Smooth muscle cell of the brain vasculature (primary cell): ENCODE data around the gene TENM4.
"Not testable (repeated sequence)": the region's sequence is repeated elsewhere in the genome, so short reads cannot be mapped to it uniquely, and the experiment has no call there.

ENCODE experiments used
- DNase-seq: peaks from one replicate; pipeline ENCODE4 v3.0.0-alpha.2; 2012; ENCODE audit warnings: low read depth, low spot score

TENM4 gene

DNA sequence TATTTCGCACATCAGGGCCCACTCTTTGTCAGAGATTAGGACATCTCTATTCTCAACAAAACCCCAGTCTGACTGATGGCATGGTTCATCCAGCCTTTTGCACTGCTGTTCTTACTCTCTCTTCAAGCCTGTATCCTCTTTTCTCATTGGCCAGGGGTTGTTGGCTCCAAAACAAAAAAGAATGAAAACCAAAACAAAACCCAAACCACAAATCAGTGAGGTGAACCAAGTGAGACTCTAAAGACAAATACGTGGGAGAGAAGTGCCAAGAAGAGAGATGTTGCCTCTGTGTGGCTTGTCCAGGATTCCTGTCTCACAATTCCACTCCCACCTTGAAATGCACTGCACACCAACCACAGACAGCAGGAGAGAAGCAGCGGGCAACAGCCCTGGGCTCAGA lies 587.3 kb downstream of the TENM4 start:
- no peak for DNase-seq

DNA sequence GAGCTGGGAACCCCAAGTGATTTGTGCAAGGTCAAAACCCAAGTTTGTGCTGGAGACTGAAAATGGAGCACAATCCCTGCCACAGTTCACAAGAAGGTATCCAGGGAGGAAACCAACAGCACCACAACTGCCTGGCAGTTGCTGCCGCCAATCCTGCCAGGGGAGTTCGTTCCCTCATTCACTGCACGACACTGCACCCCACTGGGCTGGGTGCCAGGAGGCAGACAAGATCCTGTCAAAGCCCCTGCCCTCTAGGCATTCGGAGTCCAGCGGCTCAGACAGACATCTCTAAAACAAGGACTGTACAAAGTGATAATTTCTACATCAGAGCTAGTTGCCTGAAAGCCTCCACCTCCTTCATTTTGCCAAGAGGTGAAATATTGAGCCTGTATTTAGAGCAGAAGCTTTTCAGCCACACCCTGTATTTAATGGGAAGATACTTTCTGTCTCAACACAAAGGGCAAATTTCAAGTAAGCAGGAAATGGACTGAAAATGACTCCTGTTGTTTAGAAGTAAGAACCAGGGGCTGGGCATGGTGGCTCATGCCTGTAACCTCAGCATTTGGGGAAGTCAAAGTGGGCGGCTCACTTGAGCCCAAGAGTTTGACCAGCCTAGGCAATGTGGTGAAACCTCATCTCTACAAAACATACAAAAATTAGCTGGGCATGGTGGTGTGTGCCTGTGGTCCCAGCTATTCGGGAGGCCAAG lies 588.8 kb downstream of the TENM4 start:
- DNase-seq: no peak

DNA sequence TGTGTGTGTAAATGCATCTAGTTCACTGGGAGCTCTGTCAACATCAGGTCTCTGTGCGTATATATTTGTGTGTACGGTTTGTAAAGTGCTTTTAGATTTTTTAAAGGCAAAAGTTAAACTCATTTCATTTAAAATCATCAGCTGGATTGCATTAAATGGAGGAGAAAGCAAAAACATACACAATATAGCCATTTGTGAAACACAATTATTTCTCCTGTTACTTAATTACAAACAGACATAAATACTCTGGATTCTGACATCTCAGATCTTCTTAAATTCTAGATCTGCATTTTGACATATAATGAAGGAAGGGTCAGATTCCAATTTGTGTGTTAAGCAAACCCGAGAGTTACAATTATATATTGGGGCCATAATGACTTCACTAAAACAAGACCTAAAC lies 590.8 kb downstream of the TENM4 start:
- no peak for DNase-seq

DNA sequence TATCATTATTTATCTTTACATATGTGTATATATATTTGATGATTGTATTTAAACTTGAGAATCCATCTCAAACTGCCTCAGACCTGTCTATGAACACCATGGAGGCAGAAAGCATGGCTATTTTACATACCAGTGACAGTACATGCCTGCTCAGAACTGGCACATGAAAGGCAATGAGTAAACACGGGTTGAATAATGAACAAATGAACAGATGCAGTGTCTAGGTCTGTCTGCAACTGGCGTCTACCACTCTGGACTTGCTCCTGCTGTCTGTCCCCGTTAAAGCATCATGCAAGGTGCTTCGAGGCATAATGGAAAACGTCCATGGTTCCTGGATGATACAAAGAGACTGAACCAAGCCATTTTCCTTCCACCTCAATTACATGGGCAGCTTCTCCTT lies 594.6 kb downstream of the TENM4 start:
- no peak for DNase-seq

DNA sequence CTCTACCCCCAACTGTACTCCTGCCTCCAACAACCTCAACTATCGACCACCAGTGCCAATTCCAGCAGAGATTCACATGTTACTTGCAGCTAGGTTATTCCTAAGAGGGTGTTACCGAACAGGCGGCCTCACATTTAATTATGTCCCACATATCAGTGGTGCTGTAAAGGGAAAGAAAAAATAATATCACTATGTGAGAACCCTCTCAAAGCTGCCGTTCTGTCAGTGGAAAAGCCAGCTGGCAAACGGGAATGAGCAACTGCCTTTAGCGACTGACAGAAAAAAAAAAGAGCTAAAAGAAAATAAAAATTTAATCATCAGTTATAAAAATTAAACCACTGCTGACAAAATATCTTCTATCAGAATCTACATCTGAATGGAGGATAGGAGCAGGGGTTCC lies 595.3 kb downstream of the TENM4 start:
- DNase-seq: no peak

DNA sequence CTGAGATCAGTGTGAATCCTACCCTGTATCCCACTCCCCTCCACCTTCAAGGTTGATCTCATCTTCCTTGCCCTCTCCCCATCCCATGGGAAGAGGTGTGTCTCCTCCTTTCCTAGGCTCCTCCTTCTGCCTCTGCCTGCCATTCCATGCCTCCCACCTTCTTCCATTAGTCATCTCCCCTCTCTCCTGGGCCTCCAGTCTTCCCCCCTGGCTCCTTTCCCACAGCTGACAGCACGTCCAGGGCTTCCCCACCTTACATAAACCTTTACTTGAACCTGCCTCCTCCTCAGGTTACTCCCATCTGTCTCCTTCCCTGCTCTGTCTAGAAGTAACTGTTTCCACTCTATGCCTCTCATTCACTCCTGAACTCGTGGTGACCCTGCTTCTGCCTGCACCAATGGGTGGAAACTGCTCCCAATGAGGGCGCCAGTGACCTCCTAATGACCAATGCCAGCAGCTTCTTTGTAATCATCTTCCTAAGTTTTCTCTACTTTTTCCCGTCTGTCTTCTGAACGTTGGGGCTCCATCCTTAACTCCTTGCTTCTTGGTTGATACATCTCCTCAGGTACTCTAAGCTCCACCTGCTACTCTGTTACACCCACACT lies 599.3 kb downstream of the TENM4 start:
- no peak for DNase-seq

DNA sequence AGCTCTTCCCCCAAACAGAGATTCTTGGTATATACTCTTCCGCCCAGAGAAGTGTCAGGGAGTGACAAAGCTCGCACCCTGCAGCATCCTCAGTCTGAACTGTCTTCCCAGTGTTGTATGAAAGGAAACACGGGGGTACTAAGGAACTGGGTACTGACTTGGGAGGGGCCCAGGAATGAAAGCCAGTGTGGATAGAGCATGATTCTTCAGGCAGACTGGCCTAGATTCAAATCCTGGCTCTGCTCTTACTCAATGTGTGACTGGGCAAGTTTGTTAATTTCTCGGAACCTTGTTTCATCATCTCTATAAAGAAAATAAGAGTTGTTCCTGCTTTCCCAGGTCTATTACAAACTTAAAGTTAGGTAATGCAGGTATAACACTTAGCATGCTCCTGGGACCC lies 600.2 kb downstream of the TENM4 start:
- DNase-seq: no peak

DNA sequence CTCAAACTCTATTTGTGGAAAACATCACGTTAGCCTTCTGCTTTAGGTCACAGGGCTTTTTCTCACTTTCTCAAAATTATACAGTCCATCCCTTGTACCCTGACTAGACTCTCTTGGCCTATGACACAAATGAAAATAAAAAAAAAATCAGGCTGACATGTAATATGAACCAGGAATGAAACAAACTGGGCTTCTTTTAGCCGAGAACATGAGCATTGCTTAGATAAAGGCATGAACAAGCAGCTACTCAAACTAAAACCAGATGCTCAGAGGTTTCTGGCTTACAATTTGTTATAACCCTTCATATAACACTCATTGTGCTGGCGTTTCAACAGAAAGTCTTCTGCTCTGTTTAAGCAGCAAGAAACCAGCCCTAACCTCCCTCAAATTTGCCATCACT lies 600.6 kb downstream of the TENM4 start:
- peak; percentile 31 for DNase-seq

DNA sequence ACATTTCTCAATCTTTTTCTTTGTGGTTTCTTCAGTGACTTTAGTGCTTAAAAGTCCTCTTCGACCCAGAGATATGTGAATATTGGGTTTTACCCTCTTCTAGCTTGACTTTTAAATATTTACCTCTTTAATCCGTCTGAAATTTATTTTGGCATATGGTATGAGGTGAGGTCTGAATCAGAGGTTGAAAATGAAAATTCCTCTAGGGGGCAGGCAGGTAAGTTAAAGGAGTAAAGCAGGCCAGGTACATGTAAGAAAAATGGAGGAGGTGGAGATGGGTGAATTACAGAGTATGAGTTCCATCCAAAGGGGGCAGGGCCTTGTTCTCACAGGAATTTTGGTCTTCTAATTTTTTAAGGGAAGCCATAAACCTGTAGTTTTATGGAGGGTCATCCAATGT lies 602.4 kb downstream of the TENM4 start:
- no peak for DNase-seq

DNA sequence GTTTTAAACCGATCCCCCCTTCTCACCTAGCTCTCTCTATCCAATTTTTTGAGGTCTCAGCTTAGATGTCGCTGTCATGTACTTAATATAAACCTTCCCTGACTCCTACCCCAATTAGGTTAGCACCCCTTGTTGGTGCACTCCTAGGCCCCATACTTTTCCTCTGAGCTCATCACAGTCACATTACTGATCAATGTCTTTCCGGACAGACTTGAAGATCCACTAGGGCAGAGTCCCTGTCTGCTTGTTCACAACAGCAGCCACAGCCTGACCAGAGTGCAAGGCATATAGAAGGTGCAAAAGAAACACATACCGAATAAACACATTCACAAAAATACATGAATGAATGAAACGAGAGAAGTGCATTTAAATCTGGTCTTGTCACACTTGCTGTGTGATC lies 605.2 kb downstream of the TENM4 start:
- no peak for DNase-seq

DNA sequence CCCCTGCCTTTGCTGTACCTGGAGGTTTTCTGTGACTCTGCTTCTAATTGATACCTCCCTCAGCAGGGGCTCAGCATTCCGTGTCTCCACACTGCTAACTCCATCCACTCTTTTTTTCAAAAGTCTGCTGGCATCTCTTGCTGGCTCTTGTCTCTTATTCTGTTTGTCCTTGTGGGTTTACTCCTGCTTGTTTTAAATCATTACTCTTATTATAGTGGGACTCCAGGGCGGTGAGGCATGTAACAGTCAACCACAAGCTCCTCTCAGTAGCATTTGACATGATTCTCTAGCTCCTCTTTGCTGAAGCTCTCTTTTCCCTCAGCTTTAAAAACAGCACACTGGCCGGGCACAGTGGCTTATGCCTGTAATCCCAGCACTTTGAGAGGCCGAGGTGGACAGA lies 605.9 kb downstream of the TENM4 start:
- no peak for DNase-seq

DNA sequence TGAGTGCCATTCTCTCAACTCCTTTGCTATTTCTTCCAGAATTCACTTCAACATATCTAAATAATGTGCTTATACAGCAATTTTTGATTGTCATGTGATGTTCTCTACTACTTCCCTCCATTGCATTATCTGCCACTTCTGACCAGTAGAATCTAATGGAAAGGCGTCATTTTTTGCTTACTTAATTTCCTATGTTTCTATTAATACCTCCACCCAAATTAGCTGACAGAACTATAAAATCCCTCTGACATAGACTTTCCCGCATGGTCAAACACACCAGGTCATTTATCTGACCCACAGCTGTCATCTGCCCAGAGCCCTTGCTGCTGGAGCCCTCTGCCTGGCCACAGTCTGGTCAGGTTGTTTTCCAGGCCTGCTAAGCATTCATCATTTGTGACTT lies 607.6 kb downstream of the TENM4 start:
- DNase-seq: no peak

DNA sequence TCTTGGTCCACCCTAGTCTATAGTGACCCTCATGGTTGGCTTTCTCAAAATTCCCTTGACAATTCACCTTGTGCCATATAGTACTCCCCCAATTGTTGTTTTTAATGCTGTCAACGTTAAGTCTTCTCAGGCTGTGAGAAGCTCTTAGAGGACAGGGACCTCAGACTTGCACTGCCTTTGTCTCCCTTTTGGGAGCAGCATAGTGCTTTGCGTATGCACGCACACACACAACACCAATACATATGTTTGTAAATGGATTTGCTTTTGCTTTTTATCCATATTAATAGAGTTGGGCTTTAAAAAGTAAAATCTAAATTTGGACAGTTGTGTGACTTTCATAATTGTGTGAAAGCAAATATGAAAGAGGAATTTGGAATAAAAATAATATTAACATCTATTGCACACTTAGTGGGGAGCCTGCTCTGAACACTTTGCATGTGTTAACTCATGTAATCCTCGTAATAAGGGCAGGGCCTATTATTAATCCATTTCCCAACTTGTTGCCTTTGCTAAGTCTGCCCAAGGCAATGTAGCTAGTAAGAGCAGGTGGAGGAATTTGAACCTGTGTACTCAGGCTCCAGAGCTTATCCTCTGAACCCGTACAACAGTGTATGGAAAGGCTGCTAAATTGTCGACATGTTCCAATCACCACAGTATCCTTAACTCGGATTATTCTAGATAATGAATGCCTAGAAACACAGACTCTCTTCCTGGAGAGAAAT lies 608.4 kb downstream of the TENM4 start:
- no peak for DNase-seq

DNA sequence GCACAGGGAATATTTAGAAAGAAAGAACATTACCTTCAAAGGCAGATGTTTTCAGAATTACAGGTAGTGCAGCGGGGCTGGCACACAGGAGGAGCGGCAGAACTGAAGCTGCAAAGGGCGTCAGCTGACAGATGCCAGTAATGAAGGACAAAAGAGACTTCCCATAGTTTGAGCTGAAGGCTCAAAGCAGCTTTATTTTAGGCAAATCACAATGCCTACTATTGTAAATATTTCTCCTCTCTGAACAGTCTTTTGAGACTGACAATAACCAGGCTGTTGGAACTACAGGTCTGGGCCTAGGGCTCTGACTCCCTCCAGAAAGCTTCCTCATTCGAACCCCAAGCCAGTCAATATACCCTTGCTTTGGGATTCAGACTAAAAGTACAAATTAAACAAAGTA lies 609.3 kb downstream of the TENM4 start:
- DNase-seq: no peak

DNA sequence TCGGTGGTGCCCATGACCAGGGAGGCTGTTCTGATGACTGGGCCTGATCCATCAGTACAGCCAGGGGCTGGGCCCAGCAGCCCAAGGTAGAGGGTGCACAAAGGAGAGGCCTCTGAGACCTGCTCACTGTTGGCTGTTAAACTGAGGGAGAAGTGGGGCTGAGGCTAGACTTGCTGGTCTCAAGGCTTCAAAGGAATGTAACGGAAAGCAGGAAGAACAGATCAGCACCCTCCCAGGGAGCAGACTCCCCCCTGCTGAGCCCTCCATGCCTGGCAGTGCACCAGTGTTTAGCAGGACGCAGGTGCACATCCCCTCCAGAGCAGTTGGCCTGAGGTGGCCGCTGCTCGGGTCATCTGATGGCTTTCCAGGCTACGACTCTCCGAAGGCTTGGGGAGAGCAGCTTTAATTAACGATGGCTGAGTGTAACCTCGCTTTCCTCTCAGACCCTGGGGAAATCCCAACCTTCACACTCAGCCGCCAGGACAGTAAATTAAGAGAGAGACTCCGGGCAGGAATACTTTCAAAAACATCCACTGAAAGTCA lies 610.5 kb downstream of the TENM4 start:
- DNase-seq: no peak

DNA sequence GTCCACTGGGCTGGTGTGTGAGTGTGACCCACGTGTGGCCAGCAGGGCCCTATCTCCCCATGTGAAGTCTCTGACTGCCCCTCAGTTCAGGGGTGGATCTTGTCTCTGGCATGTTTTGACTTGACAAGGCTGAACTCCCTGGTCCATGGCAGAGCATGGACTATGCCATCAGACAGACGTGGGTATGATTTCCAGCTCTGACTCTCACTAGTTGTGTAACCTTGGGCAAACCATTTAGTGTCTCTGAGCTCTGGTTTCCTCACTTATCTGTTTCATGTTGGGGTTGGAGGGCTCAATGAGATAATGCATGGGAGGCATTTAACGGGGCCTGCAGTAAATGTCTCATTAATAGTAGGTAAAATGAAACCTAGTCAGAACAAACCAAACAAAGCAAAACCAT lies 611.7 kb downstream of the TENM4 start:
- no peak for DNase-seq

DNA sequence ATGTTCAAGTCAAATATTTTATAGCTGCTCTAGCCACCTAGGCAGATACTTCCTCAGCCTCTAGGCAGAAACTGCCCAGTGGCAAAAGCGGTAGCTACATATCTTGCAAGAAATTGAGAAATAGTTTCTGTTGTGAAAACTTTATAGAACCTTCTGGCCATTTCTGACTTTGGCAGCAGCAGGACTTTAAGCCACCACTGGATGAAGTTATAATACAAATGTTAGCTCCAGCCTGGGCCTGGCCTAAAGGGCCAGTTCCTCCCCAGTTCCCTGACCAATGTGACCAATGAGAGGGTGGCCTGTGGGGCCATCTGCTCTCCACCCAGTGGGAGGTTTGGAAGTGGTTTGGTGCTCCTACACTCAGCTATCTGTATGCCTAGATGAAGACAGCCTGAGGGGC lies 612.2 kb downstream of the TENM4 start:
- no peak for DNase-seq

DNA sequence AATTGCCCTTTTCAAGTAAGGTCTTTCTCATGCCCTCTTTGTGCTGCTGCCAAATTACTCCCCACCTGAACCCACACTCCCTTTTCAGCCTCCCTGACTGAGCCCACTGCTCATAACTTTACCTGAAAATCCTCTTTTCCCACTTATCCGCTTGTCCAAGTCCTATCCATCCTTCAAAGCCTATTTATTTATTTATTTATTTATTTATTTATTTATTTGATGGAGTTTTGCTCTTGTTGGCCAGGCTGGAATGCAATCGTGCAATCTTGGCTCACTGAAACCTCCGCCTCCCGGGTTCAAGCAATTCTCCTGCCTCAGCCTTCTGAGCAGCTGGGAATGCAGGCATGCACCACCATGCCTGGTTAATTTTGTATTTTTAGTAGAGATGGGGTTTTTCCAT lies 613.5 kb downstream of the TENM4 start:
- DNase-seq: not testable (repeated sequence)

DNA sequence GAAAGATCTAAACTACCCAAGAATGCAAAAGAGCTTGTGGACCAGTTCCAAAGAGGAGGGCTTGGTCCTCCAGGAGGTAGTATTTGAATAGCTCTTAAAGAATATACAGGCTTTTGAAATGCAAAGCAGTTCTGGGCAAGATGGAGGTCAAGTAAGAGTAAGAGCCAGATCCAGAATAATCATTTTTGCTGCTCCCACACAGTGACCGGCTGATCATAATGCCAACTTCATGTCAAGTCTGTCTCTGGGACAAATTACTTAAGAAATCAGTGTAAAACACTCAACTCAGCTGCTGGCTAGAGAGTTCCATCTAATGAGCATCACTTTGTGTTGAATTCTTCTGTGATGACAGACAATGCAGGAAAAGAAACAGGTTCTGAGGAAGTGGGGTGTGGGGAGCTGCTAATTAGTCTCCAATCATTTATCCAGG lies 615.2 kb downstream of the TENM4 start:
- no peak for DNase-seq

DNA sequence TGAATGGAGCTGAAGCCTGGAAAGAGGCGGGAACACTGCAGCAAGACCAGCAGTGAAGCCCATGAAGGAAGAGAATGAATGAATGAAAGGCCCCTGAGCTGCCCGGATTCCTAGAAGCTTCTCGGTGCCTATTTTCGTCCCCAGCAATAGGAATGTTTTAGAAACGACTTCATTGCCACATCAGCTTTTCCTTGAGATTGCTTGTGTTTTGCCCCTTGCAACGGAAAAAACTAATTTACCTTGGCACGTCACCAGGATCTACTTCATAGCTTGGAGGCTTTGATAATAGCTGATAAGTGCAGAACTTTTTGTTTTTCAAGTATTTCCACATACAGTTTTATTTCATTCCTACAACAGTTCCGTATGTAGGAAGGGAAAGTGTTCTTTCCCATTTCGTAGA lies 617.2 kb downstream of the TENM4 start:
- DNase-seq: no peak

DNA sequence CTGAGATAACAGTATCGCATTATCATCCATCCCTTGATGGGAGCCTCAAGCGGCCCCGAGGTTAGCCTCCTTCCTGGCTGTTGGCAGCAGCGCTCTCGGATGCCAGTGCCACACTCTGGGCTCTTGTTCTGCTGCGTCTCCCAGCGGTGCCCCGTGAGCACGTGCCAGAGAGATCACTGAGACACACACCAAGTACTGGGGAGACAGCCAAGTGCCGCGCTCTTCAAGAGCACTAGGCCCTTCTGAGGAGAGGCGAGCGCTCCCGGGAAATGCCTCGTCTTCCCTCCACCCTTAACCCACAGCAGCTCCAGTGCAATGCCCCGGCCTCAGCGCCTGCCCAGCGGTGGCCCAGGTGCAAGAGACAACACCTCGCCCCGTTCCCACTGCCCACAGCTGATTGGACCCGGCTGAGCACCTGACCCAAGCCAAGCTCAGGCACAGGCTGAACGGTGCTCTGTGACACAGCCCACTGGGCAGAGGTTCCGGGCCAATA lies 617.9 kb downstream of the TENM4 start:
- DNase-seq: no peak
